Prostate gland (tissue), 2 donors: ENCODE measurements around the gene THSD7A.

ENCODE experiments used
- POLR2A ChIP-seq: fragments of 450-650 bp; IDR thresholded peaks from one replicate; pipeline ENCODE4 v1.6.1; 2016; ENCODE audit warnings: antibody characterized with exemption, mild to moderate bottlenecking
- TF ChIP-seq, protein P1 (sequence below), 4 experiments: fragments of 200-600 bp in 2 of 4; fragments of 450-650 bp in 2 of 4; sonication (generic) in 2 of 4; IDR thresholded peaks; 1 replicate in 3 of 4; 2 replicates in 1 of 4; pipeline ENCODE4 v1.5.1; 2016 to 2019; ENCODE audit warnings: antibody characterized with exemption in 4 of 4, mild to moderate bottlenecking in 2 of 4, moderate library complexity in 2 of 4

DNA sequence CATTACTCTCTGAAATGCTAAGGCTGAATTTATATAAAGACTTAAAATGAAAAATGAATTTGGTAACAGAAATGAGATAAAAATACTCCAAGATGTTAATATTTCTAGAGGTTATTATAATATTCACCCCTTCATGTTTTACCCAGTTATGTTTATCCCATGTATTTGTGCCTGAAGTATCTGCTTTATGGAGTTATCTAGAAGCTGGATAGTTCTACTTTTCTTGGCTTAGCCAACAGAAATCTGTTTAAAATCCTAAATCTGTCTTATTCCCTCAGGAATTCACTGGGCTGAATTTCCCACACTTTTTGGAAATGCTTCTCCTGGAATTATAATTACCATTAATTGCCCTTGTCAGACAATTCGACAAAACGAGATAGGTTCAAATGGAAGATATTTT, 201.6 kb downstream of the THSD7A start:
- TF ChIP-seq, protein P1, sequence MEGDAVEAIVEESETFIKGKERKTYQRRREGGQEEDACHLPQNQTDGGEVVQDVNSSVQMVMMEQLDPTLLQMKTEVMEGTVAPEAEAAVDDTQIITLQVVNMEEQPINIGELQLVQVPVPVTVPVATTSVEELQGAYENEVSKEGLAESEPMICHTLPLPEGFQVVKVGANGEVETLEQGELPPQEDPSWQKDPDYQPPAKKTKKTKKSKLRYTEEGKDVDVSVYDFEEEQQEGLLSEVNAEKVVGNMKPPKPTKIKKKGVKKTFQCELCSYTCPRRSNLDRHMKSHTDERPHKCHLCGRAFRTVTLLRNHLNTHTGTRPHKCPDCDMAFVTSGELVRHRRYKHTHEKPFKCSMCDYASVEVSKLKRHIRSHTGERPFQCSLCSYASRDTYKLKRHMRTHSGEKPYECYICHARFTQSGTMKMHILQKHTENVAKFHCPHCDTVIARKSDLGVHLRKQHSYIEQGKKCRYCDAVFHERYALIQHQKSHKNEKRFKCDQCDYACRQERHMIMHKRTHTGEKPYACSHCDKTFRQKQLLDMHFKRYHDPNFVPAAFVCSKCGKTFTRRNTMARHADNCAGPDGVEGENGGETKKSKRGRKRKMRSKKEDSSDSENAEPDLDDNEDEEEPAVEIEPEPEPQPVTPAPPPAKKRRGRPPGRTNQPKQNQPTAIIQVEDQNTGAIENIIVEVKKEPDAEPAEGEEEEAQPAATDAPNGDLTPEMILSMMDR (IDR thresholded peaks at IDR 0.05), result no peak
- TF ChIP-seq POLR2A, result no peak
